T-helper 2 cell treated with Interferon-gamma antibody and Interleukin-4, amounts not matched to agents 5 μg/mL and 100 μg/mL, for 36 hours (primary cell): Measurements from ENCODE around the gene KCNAB3.

Experiments used
- DNase-seq: peaks from one replicate; pipeline ENCODE4 v3.0.0; 2021; ENCODE audit warnings: low spot score
- H3K27ac Mint-ChIP-seq: one replicate; pipeline ENCODE4 v1.8.0; 2021; ENCODE audit warnings: mild to moderate bottlenecking, mixed read lengths
- H3K27me3 Mint-ChIP-seq: one replicate; pipeline ENCODE4 v1.8.0; 2021; ENCODE audit warnings: low read depth, mixed read lengths
- H3K36me3 Mint-ChIP-seq: one replicate; pipeline ENCODE4 v1.8.0; 2021; ENCODE audit warnings: low read depth, mixed read lengths
- H3K4me1 Mint-ChIP-seq: one replicate; pipeline ENCODE4 v1.8.0; 2021; ENCODE audit warnings: low read depth, mixed read lengths
- H3K4me3 Mint-ChIP-seq: one replicate; pipeline ENCODE4 v1.8.0; 2022; ENCODE audit warnings: mild to moderate bottlenecking, moderate library complexity, mixed read lengths
- H3K9me3 Mint-ChIP-seq: one replicate; pipeline ENCODE4 v1.8.0; 2021; ENCODE audit warnings: mixed read lengths

The KCNAB3 gene

GRCh38 chr17:7884581-7885366, 44.9 kb downstream of the KCNAB3 start:
- peak overlapping the region; percentile 65 for H3K4me3 Mint-ChIP-seq
- no peaks in the 10 kb centered on the region for H3K27me3 Mint-ChIP-seq
- peak overlapping the region; percentile 93 for H3K27ac Mint-ChIP-seq
- peak; percentile 30 for DNase-seq
- H3K9me3 Mint-ChIP-seq: no peaks in the 10 kb centered on the region
- peaks cover 11% of the 10 kb centered on the region for H3K36me3 Mint-ChIP-seq
- H3K4me1 Mint-ChIP-seq: peaks cover 8% of the 10 kb centered on the region

DNA sequence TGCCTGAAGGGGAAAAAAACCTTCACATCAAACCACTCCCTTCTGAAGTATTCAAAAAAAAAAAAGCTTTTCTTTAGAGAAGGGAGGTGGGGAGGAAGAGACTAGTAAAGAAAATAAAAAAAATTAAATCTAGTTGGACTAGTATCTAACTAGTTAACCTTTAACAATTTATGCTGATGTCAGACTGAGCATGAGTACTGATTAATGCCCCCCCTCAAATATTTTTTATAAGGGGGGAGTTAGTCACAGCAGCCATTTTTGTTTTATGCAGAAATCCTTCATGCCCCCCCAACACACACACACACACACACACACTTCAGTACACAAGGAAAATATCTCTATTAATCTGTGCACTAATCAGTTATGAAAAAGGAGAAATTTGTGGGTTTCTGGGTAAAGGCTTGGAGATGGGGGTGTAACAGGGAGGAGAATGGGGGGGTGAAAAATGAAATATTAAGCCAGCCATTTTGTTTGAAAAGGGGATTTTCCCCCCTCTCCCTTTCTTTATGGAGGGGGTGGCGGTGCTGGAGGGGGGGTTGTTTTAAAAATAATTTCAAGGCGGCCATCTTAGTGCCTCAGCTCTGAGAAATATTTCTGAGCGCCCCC, 45.8 kb downstream of the KCNAB3 start:
- Mint-ChIP-seq H3K36me3 (peaks cover 6% of the 10 kb centered on the region), H3K9me3 (no peaks in the 10 kb centered on the region)

DNA sequence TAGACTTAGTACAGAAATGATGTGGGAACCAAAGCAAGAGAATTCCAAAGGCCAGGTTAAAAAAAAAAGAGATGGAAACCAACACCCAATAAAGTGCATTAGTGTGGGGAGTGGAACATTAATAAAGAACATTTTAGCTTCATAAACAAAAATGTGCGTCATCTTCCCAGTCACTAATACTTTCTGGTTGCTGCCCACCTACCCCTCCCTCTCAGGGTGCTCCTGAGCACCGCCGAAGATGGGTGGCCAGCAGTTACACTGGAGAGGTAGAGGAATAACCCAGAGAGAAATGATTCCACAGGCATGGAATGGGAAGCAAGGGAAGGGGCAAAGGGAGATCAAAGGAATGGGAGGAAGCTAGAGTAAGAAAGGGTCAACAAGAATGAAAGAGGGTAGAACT, 47.0 kb downstream of the KCNAB3 start:
- Mint-ChIP-seq H3K9me3 (no peaks in the 10 kb centered on the region), H3K27ac (no peak overlapping the region), H3K27me3 (no peaks in the 10 kb centered on the region), H3K4me1 (peaks cover 5% of the 10 kb centered on the region), H3K4me3 (no peak overlapping the region), H3K36me3 (peaks cover 6% of the 10 kb centered on the region)
- DNase-seq: no peak

More for the DNA sequence above, 45.8 kb downstream of the KCNAB3 start:
- Mint-ChIP-seq H3K4me1 (peaks cover 5% of the 10 kb centered on the region), H3K27me3 (no peaks in the 10 kb centered on the region), H3K27ac (peak overlapping the region; percentile 88), H3K4me3 (no peak overlapping the region)
- no peak for DNase-seq

GRCh38 chr17:7882068-7882467, 47.6 kb downstream of the KCNAB3 start:
- peaks cover 9% of the 10 kb centered on the region for H3K36me3 Mint-ChIP-seq
- H3K27me3 Mint-ChIP-seq: no peaks in the 10 kb centered on the region

DNA sequence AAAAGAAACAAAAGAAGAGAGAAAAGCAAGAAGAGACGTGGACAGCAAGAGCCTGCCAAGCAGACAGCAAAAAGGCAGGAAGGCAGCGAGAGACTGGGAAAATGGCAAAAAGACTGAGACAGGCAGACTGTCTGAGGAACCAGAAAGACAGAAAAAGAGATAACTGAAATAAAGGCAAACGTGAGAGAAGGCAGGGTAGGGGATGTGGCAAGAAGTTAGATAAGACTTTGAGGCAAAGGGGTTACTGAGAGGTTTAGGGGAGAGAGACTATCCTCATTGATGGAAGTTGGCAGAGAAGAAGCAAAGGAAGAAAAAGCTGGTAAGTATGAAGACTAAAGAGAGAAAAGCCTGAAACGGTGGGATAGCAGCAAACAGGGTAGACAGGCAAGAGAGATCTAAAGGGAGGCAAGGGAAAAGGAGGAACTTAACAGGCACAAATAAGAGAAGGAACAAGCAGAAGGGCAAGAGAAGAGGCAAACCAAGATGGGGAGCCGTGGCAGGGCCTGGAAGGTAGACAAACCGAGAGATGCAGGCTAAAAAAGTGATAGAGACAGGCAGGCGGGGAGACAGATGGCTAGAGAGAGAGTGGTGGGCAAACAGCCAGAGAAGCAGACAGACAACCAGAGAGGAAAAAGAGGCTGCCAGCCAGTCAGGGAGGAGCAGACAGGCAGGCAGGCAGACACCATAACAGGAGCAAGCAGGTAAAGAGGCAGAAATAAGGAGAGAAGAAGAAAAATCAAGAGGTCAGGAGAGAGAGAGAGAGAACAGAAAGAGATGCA, 48.2 kb downstream of the KCNAB3 start:
- Mint-ChIP-seq H3K9me3 (no peaks in the 10 kb centered on the region), H3K4me3 (no peak overlapping the region), H3K27ac (no peak overlapping the region), H3K27me3 (no peaks in the 10 kb centered on the region), H3K4me1 (peaks cover 3% of the 10 kb centered on the region), H3K36me3 (peaks cover 9% of the 10 kb centered on the region)
- no peak for DNase-seq

More at GRCh38 chr17:7882068-7882467, 47.6 kb downstream of the KCNAB3 start:
- Mint-ChIP-seq H3K4me1 (peaks cover 6% of the 10 kb centered on the region), H3K4me3 (no peak overlapping the region), H3K27ac (no peak overlapping the region), H3K9me3 (no peaks in the 10 kb centered on the region)
- no peak for DNase-seq

DNA sequence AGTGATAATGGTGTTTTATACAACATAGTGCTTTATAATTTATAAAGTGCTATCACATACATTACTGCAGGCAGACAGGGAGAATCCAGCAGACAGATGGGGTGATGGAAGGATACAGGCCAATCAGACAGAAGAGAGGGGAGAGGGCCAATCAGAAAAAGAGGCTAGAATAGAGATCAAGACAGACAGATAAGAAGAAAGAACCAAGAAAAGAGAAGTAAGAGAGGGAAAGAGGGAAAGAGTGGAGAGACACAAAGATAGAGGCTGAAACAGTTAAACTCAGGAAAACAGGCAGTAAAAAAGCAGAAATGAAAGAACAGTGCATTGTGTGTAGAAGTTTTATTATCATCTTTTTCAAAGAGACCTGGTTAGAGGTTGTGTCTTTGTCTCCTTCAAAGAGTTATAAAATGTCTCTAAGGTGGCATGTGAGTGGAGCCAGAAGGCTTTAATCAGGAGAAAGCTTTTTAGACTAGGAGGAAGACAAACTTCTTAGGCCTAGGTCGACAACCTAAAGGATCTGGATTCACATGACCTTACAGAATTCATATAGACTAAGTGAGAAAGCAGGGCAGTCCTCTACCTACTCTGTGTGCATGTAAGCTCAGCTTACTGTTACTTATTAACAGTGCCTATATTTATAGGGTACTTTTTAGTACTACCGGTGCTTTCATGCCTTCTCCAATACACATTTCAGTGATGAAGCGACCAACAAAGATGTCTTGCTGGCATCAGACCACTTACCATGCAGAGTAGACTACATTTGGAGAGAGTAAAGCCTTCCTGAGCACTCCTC, 49.4 kb downstream of the KCNAB3 start:
- Mint-ChIP-seq H3K27ac (no peak overlapping the region), H3K4me3 (no peak overlapping the region)

GRCh38 chr17:7878234-7878633, 51.4 kb downstream of the KCNAB3 start:
- no peak for DNase-seq
- peaks cover 8% of the 10 kb centered on the region for H3K4me1 Mint-ChIP-seq
- H3K27ac Mint-ChIP-seq: no peak overlapping the region
- no peak overlapping the region for H3K4me3 Mint-ChIP-seq
- no peaks in the 10 kb centered on the region for H3K27me3 Mint-ChIP-seq
- peaks cover 19% of the 10 kb centered on the region for H3K36me3 Mint-ChIP-seq
- no peaks in the 10 kb centered on the region for H3K9me3 Mint-ChIP-seq

More for the DNA sequence above, 49.4 kb downstream of the KCNAB3 start:
- Mint-ChIP-seq H3K4me1 (peaks cover 4% of the 10 kb centered on the region), H3K9me3 (no peaks in the 10 kb centered on the region), H3K27me3 (no peaks in the 10 kb centered on the region), H3K36me3 (peaks cover 11% of the 10 kb centered on the region)
- DNase-seq: no peak

DNA sequence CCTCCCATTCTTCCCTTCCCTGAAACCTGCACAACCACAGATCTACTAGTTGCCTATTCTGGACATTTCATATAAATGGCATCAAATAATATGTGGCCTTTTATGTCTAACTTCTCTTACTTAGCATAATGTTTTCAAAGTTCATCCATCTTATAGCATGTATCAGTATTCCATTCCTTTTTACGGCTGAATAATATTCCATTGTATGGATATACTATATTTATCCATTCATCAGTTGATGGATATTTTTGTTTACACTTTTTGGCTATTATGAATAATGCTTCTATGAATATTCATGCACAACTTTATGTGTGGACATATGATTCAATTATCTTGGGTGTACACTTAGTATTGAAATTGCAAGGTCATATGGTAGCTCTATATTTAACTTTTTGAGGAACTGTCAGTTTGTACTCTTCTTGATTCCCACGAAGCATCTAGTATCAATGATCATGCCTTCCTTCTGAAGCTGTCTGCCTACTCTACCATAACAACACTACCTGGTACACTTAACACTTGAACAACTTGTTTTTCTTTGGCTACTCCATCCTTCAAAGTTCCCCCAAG, 53.8 kb downstream of the KCNAB3 start:
- H3K27ac Mint-ChIP-seq: no peak overlapping the region
- no peak for DNase-seq

GRCh38 chr17:7873051-7873450, 56.6 kb downstream of the KCNAB3 start:
- Mint-ChIP-seq H3K4me1 (peaks cover 18% of the 10 kb centered on the region), H3K36me3 (peaks cover 29% of the 10 kb centered on the region), H3K9me3 (no peaks in the 10 kb centered on the region), H3K27ac (no peak overlapping the region), H3K27me3 (no peaks in the 10 kb centered on the region), H3K4me3 (no peak overlapping the region)
- no peak for DNase-seq

More for the DNA sequence above, 53.8 kb downstream of the KCNAB3 start:
- H3K9me3 Mint-ChIP-seq: no peaks in the 10 kb centered on the region
- H3K36me3 Mint-ChIP-seq: peaks cover 27% of the 10 kb centered on the region
- no peak overlapping the region for H3K4me3 Mint-ChIP-seq
- no peaks in the 10 kb centered on the region for H3K27me3 Mint-ChIP-seq
- H3K4me1 Mint-ChIP-seq: peaks cover 8% of the 10 kb centered on the region
